GM23338 (cell line): Measurements from ENCODE around the gene IL6R. TPM values are rescaled to one million over a fixed set of nuclear protein-coding genes. Genes with fewer than 3 reads are reported as not detected.

Source experiments
- ATAC-seq: fragments of 200-7000 bp; cut with Tn5 transposase; 3 replicates; pipeline ENCODE4 v1.9.1; 2020
- DNase-seq: peaks from one replicate; pipeline ENCODE4 v3.0.0-alpha.2; 2015; ENCODE audit warnings: low spot score
- H2AFZ ChIP-seq: fragments of 200-600 bp; sonication (generic); 2 replicates; pipeline ENCODE4 v1.8.0; 2016; ENCODE audit warnings: antibody characterized with exemption, mild to moderate bottlenecking, moderate library complexity
- H3F3A ChIP-seq: fragments of 200-600 bp; sonication (generic); replicated peaks from 2 replicates; pipeline ENCODE4 v1.8.0; 2017; ENCODE audit warnings: antibody characterized with exemption, mixed run types, low read depth
- H3K27ac ChIP-seq: fragments of 200-600 bp; sonication (generic); 2 replicates; pipeline ENCODE4 v1.6.1; 2016; ENCODE audit warnings: low read depth
- H3K27me3 ChIP-seq: fragments of 200-600 bp; sonication (generic); 2 replicates; pipeline ENCODE4 v1.8.0; 2016; ENCODE audit warnings: mild to moderate bottlenecking, mixed run types, moderate library complexity; ENCODE audit not compliant: insufficient read depth
- H3K36me3 ChIP-seq: fragments of 200-600 bp; sonication (generic); 2 replicates; pipeline ENCODE4 v1.8.0; 2016; ENCODE audit warnings: mild to moderate bottlenecking; ENCODE audit not compliant: insufficient read depth
- H3K4me1 ChIP-seq: fragments of 200-600 bp; sonication (generic); 2 replicates; pipeline ENCODE4 v1.8.0; 2016; ENCODE audit warnings: mild to moderate bottlenecking, moderate library complexity; ENCODE audit not compliant: insufficient read depth
- H3K4me2 ChIP-seq: fragments of 200-600 bp; sonication (generic); 2 replicates; pipeline ENCODE4 v1.7.1; 2017; ENCODE audit warnings: mixed run types
- H3K4me3 ChIP-seq: fragments of 200-600 bp; sonication (generic); 2 replicates; pipeline ENCODE4 v1.6.1; 2016; ENCODE audit warnings: mixed run types
- H3K79me2 ChIP-seq: fragments of 200-600 bp; sonication (generic); replicated peaks from 2 replicates; pipeline ENCODE4 v1.8.0; 2017; ENCODE audit warnings: mild to moderate bottlenecking; ENCODE audit not compliant: insufficient read depth
- H3K9me2 ChIP-seq: fragments of 200-600 bp; sonication (generic); 2 replicates; pipeline ENCODE4 v1.8.0; 2017; ENCODE audit not compliant: insufficient read depth
- H4K20me1 ChIP-seq: fragments of 200-600 bp; sonication (generic); replicated peaks from 2 replicates; pipeline ENCODE4 v1.8.0; 2017; ENCODE audit warnings: mild to moderate bottlenecking; ENCODE audit not compliant: insufficient read depth
- H3K27ac Mint-ChIP-seq: 2 replicates; pipeline ENCODE4 v1.8.0; 2020; ENCODE audit warnings: inconsistent platforms, mild to moderate bottlenecking, moderate library complexity, mixed read lengths
- H3K27me3 Mint-ChIP-seq: 3 replicates; pipeline ENCODE4 v1.8.0; 2022; ENCODE audit warnings: low read depth, mild to moderate bottlenecking, moderate library complexity, mixed read lengths, inconsistent platforms; ENCODE audit not compliant: insufficient read depth, poor library complexity
- H3K36me3 Mint-ChIP-seq: 3 replicates; pipeline ENCODE4 v1.8.0; 2021; ENCODE audit warnings: low read depth, mild to moderate bottlenecking, inconsistent platforms, moderate library complexity, mixed read lengths
- H3K4me1 Mint-ChIP-seq: 3 replicates; pipeline ENCODE4 v1.8.0; 2020; ENCODE audit warnings: mild to moderate bottlenecking, inconsistent platforms, mixed read lengths
- H3K4me3 Mint-ChIP-seq: 3 replicates; pipeline ENCODE4 v1.8.0; 2021; ENCODE audit warnings: moderate library complexity, mild to moderate bottlenecking, inconsistent platforms, mixed read lengths
- H3K9me3 Mint-ChIP-seq: 3 replicates; pipeline ENCODE4 v1.8.0; 2020; ENCODE audit warnings: moderate library complexity, mild to moderate bottlenecking, inconsistent platforms, mixed read lengths
- CREB1 ChIP-seq: fragments of 250-450 bp; sonication (Bioruptor Pico); IDR thresholded peaks from 2 replicates; pipeline ENCODE4 v1.5.0; 2020; ENCODE audit warnings: low read depth, mild to moderate bottlenecking, moderate library complexity
- CTCF ChIP-seq, 2 experiments: fragments of 200-600 bp in 1 of 2; sonication (generic) in 1 of 2; conservative IDR thresholded peaks; 2 replicates each; pipeline versions ENCODE4 v1.5.1 to v1.6.1; 2016 to 2017; ENCODE audit warnings: antibody characterized with exemption in 2 of 2, low read depth in 2 of 2, mild to moderate bottlenecking in 2 of 2, moderate library complexity in 1 of 2
- ETS1 ChIP-seq: IDR thresholded peaks from 2 replicates; pipeline ENCODE4 v1.6.1; 2016; ENCODE audit warnings: antibody characterized with exemption
- EZH2 ChIP-seq: fragments of 200-600 bp; sonication (generic); IDR thresholded peaks from one replicate; pipeline ENCODE4 v1.8.0; 2017; ENCODE audit warnings: antibody characterized with exemption, mild to moderate bottlenecking, low read depth; ENCODE audit not compliant: unreplicated experiment
- EZH2phosphoT487 ChIP-seq: fragments of 200-600 bp; sonication (generic); IDR thresholded peaks from one replicate; pipeline ENCODE4 v1.8.1; 2018; ENCODE audit warnings: antibody characterized with exemption; ENCODE audit not compliant: unreplicated experiment
- JUNB ChIP-seq: IDR thresholded peaks from one replicate; pipeline ENCODE4 v1.6.1; 2016; ENCODE audit warnings: antibody characterized with exemption; ENCODE audit not compliant: unreplicated experiment
- NANOG ChIP-seq: IDR thresholded peaks from 2 replicates; pipeline ENCODE4 v1.6.1; 2016; ENCODE audit warnings: antibody characterized with exemption, borderline replicate concordance
- POLR2AphosphoS5 ChIP-seq: IDR thresholded peaks from 2 replicates; pipeline ENCODE4 v1.6.1; 2016; ENCODE audit warnings: antibody characterized with exemption, low read depth
- STAT1 ChIP-seq: IDR thresholded peaks from one replicate; pipeline ENCODE4 v1.6.1; 2016; ENCODE audit warnings: antibody characterized with exemption; ENCODE audit not compliant: unreplicated experiment
- ZNF114 ChIP-seq: fragments of 250-450 bp; sonication (Bioruptor Pico); IDR thresholded peaks from 2 replicates; pipeline ENCODE4 v1.5.0; 2020; ENCODE audit warnings: mild to moderate bottlenecking, moderate library complexity
- ZNF331 ChIP-seq: fragments of 250-450 bp; sonication (Bioruptor Pico); IDR thresholded peaks from 2 replicates; pipeline ENCODE4 v1.5.0; 2020; ENCODE audit warnings: low read depth, mild to moderate bottlenecking, moderate library complexity
- polyA plus RNA-seq: library from polyadenylated mRNA; unstranded; fragments of >200 nt; fragmentation: Nextera tagmentation; extraction: Ambion mirVana; gene quantifications from 2 replicates; pipeline ENCODE4 v1.2.1, GENCODE V29; 2016
- total RNA-seq: library from RNA; depleted of rRNA; stranded (reverse); fragments of >200 nt; shearing (Covaris generic); gene quantifications from 2 replicates; pipeline ENCODE4 v1.2.3, GENCODE V29; 2014
- TF ChIP-seq, protein P1 (sequence below): fragments of 250-450 bp; sonication (Bioruptor Pico); IDR thresholded peaks from 2 replicates; pipeline ENCODE4 v1.5.0; 2020; ENCODE audit warnings: mild to moderate bottlenecking, moderate library complexity
- TF ChIP-seq, protein P2 (sequence below): IDR thresholded peaks from one replicate; pipeline ENCODE4 v1.6.1; 2018; ENCODE audit warnings: antibody characterized with exemption; ENCODE audit not compliant: unreplicated experiment

Gene IL6R
- total and polyA plus RNA-seq, 2 experiments from 2014 or later = 1.0 to 13.8 TPM

DNA sequence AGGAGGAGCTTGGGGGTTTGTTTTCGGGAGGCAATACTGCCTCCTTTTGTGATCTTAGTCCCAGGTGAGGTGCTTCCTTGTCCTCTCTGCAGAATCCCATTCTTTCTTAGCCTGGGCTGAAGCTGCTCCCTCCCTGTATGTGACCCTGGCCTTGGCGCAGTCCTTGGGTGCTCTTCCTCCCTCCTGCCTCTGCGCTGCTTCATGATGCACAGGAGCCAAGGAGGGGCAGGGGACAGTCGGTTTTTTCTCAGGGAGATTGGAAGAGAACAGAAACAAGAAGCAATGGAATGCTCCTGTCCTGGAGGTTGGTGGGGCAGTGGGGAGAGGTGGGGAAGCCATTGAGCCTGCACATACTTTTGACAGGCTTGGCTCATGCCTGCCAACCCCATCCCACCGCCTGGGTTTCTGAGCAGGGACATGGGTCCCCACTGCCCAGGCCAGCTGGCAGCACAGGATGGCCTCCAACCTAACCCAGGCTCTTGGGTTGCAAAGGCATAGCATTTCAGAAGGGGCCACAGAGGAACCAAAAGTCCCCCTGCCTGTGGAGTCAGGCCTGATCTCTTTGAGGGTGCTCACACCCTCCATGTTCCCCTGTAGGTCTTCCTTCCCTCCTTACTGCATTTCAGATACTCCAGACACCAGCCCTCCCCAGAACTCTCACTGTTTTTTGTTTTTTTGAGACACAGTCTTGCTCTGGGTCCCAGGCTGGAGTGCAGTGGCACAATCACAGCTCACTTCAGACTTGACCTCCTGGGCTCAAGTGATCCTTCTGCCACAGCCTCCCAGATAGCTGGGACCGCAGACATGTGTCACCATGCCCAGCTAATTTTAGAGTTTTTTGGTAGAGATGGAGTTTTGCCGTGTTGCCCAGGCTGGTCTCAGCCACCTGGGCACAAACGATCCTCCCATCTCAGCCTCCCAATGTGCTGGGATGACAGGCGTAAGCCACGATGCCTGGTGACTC, 16.1 kb downstream of the IL6R start:
- Histone ChIP-seq H3K4me2 (no peak overlapping the region), H3K4me1 (no peaks in the 10 kb centered on the region; the same call in 1 of the 2 replicates), H3K9me2 (no peaks in the 10 kb centered on the region), H3K27ac (no peak overlapping the region), H4K20me1 (no peaks in the 10 kb centered on the region), H3F3A (no peaks in the 10 kb centered on the region), H3K79me2 (no peaks in the 10 kb centered on the region), H3K36me3 (no peaks in the 10 kb centered on the region), H3K4me3 (no peak overlapping the region), H2AFZ (no peak overlapping the region; the same call in 1 of the 2 replicates), H3K27me3 (no peaks in the 10 kb centered on the region)
- no peak overlapping the region for H3K27ac Mint-ChIP-seq
- no peak for DNase-seq
- ATAC-seq = no peak
- TF ChIP-seq JUNB (no peak), STAT1 (no peak), EZH2phosphoT487 (no peak), CREB1 (CRISPR knock-in tag) (no peak), ZNF331 (CRISPR knock-in tag) (no peak), ZNF114 (CRISPR knock-in tag) (no peak), NANOG (no peak), POLR2AphosphoS5 (no peak), EZH2 (no peak), ETS1 (no peak), CTCF (conservative IDR thresholded peaks at IDR 0.05; ENCODE audit: low read depth in 2 of 2) (no peak)
- TF ChIP-seq, protein P1, sequence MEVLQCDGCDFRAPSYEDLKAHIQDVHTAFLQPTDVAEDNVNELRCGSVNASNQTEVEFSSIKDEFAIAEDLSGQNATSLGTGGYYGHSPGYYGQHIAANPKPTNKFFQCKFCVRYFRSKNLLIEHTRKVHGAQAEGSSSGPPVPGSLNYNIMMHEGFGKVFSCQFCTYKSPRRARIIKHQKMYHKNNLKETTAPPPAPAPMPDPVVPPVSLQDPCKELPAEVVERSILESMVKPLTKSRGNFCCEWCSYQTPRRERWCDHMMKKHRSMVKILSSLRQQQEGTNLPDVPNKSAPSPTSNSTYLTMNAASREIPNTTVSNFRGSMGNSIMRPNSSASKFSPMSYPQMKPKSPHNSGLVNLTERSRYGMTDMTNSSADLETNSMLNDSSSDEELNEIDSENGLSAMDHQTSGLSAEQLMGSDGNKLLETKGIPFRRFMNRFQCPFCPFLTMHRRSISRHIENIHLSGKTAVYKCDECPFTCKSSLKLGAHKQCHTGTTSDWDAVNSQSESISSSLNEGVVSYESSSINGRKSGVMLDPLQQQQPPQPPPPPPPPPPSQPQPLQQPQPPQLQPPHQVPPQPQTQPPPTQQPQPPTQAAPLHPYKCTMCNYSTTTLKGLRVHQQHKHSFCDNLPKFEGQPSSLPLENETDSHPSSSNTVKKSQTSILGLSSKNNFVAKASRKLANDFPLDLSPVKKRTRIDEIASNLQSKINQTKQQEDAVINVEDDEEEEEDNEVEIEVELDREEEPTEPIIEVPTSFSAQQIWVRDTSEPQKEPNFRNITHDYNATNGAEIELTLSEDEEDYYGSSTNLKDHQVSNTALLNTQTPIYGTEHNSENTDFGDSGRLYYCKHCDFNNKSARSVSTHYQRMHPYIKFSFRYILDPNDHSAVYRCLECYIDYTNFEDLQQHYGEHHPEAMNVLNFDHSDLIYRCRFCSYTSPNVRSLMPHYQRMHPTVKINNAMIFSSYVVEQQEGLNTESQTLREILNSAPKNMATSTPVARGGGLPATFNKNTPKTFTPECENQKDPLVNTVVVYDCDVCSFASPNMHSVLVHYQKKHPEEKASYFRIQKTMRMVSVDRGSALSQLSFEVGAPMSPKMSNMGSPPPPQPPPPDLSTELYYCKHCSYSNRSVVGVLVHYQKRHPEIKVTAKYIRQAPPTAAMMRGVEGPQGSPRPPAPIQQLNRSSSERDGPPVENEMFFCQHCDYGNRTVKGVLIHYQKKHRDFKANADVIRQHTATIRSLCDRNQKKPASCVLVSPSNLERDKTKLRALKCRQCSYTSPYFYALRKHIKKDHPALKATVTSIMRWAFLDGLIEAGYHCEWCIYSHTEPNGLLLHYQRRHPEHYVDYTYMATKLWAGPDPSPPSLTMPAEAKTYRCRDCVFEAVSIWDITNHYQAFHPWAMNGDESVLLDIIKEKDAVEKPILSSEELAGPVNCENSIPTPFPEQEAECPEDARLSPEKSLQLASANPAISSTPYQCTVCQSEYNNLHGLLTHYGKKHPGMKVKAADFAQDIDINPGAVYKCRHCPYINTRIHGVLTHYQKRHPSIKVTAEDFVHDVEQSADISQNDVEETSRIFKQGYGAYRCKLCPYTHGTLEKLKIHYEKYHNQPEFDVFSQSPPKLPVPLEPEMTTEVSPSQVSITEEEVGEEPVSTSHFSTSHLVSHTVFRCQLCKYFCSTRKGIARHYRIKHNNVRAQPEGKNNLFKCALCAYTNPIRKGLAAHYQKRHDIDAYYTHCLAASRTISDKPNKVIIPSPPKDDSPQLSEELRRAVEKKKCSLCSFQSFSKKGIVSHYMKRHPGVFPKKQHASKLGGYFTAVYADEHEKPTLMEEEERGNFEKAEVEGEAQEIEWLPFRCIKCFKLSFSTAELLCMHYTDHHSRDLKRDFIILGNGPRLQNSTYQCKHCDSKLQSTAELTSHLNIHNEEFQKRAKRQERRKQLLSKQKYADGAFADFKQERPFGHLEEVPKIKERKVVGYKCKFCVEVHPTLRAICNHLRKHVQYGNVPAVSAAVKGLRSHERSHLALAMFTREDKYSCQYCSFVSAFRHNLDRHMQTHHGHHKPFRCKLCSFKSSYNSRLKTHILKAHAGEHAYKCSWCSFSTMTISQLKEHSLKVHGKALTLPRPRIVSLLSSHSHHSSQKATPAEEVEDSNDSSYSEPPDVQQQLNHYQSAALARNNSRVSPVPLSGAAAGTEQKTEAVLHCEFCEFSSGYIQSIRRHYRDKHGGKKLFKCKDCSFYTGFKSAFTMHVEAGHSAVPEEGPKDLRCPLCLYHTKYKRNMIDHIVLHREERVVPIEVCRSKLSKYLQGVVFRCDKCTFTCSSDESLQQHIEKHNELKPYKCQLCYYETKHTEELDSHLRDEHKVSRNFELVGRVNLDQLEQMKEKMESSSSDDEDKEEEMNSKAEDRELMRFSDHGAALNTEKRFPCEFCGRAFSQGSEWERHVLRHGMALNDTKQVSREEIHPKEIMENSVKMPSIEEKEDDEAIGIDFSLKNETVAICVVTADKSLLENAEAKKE (CRISPR knock-in tag) = no peak
- TF ChIP-seq, protein P2, sequence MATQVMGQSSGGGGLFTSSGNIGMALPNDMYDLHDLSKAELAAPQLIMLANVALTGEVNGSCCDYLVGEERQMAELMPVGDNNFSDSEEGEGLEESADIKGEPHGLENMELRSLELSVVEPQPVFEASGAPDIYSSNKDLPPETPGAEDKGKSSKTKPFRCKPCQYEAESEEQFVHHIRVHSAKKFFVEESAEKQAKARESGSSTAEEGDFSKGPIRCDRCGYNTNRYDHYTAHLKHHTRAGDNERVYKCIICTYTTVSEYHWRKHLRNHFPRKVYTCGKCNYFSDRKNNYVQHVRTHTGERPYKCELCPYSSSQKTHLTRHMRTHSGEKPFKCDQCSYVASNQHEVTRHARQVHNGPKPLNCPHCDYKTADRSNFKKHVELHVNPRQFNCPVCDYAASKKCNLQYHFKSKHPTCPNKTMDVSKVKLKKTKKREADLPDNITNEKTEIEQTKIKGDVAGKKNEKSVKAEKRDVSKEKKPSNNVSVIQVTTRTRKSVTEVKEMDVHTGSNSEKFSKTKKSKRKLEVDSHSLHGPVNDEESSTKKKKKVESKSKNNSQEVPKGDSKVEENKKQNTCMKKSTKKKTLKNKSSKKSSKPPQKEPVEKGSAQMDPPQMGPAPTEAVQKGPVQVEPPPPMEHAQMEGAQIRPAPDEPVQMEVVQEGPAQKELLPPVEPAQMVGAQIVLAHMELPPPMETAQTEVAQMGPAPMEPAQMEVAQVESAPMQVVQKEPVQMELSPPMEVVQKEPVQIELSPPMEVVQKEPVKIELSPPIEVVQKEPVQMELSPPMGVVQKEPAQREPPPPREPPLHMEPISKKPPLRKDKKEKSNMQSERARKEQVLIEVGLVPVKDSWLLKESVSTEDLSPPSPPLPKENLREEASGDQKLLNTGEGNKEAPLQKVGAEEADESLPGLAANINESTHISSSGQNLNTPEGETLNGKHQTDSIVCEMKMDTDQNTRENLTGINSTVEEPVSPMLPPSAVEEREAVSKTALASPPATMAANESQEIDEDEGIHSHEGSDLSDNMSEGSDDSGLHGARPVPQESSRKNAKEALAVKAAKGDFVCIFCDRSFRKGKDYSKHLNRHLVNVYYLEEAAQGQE = no peak
- H3K4me1 Mint-ChIP-seq = peaks cover 30% of the 10 kb centered on the region
- no peak overlapping the region for H3K4me3 Mint-ChIP-seq
- no peaks in the 10 kb centered on the region for H3K36me3 Mint-ChIP-seq
- H3K27me3 Mint-ChIP-seq = peaks cover 9% of the 10 kb centered on the region
- no peaks in the 10 kb centered on the region; the same call in 2 of the 3 replicates for H3K9me3 Mint-ChIP-seq
